ENCODE measurements around the gene FBL. TPM values are rescaled to one million over a fixed set of nuclear protein-coding genes. Genes with fewer than 3 reads are reported as not detected.
"Not testable (repeated sequence)": the region's sequence is repeated elsewhere in the genome, so short reads cannot be mapped to it uniquely, and the experiment has no call there.

Gene FBL
- polyA plus RNA-seq, 1 of the 3 experiments (the other 2 are of a cell fraction) = 371 TPM

- TF ChIP-seq, protein P1, sequence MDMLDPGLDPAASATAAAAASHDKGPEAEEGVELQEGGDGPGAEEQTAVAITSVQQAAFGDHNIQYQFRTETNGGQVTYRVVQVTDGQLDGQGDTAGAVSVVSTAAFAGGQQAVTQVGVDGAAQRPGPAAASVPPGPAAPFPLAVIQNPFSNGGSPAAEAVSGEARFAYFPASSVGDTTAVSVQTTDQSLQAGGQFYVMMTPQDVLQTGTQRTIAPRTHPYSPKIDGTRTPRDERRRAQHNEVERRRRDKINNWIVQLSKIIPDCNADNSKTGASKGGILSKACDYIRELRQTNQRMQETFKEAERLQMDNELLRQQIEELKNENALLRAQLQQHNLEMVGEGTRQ (IDR thresholded peaks at IDR 0.05; ENCODE audit: borderline replicate concordance, low read depth, low read length) = no peak
- TF ChIP-seq REST (IDR thresholded peaks at IDR 0.05; ENCODE audit: low read depth, low read length) (no peak), FOXM1 (IDR thresholded peaks at IDR 0.05; ENCODE audit: low read depth) (no peak), TAF1 (IDR thresholded peaks at IDR 0.05; ENCODE audit: borderline replicate concordance, low read depth, low read length) (no peak), YY1 (IDR thresholded peaks at IDR 0.05; ENCODE audit: low read depth) (no peak), FOSL2 (IDR thresholded peaks at IDR 0.05; ENCODE audit: borderline replicate concordance, low read depth) (no peak), EZH2phosphoT487 (IDR thresholded peaks at IDR 0.05; ENCODE audit: borderline replicate concordance, low read depth) (no peak), GATA2 (CRISPR knock-in tag; IDR thresholded peaks at IDR 0.05) (no peak)
These were observed 44.8 kb upstream of the FBL start (continued) for GRCh38 chr19:39890755-39891551.

DNA sequence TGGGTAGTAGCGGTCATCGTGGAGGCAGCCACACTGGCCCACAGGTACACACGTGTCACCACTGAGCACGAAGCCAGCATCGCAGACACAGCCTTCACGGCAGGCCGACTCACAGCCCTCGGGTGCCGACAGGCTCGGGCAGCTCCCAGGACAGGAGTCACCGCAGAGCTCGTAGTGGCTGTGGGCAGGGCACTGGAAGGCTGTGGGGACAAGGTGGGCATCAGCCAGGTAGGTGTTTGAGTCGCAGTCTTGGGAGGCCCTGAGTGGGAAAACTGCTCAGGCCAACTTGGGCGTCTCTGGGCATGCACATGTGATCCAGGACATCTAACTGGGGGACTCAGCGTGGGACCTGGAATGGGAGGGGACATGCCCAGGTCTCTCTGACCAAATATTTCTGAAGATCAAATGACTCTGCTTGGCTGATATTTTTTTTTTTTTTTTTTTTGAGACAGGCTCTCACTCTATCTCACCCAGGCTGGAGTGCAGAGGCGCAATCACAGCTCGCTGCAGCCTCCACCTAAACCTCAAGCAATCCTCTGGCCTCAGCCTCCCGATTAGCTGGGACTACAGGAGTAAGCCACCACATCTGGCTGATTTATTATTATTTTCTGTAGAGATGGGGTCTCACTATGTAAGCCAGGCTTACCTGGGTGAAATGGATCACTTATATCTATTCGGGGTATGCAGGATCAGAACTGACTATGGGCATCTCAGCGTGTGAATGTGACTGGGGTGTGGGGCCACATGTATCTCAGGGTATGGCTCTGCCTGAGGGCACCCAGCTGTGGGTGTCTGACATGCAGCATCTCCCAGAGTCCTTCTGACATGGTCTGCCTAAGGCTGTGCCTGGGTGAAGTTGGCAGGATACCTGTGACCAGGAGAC lies 43.9 kb upstream of the FBL start:
- peaks cover 13% of the 10 kb centered on the region; the same call in 1 of the 2 replicates for H3K27me3 ChIP-seq (ENCODE audit: insufficient read depth)
- H3K27ac ChIP-seq (ENCODE audit: low read depth in 2 of 2, low read length in 1 of 2); H3K9ac ChIP-seq; H3K4me3 ChIP-seq (ENCODE audit: low read depth in 2 of 2, low read length in 1 of 2); DNase-seq; H3K9me2 ChIP-seq; H3K4me2 ChIP-seq; H4K20me1 ChIP-seq (ENCODE audit: insufficient read depth); H3F3A ChIP-seq (replicated peaks; ENCODE audit: insufficient read depth); H3K79me2 ChIP-seq (ENCODE audit: insufficient read depth); H2AFZ ChIP-seq (ENCODE audit: low read depth); H3K4me1 ChIP-seq (ENCODE audit: control insufficient read depth in 1 of 2, insufficient read depth in 2 of 2, low read depth in 1 of 2, low read length in 1 of 2); H3K9me3 ChIP-seq; H3K36me3 ChIP-seq (replicated peaks in 1 of 2; ENCODE audit: control insufficient read depth in 1 of 2, insufficient read depth in 2 of 2, low read length in 1 of 2); POLR2A ChIA-PET; CTCF ChIA-PET: not testable (repeated sequence)
- WGBS (ENCODE audit: low lambda C conversion rate) = 80% methylated on average over 17 of the region's 20 CpGs

- H3K9me2 ChIP-seq; POLR2A ChIA-PET; H3K9me3 ChIP-seq; H3K4me1 ChIP-seq (ENCODE audit: control insufficient read depth in 1 of 2, insufficient read depth in 2 of 2, low read depth in 1 of 2, low read length in 1 of 2); H3K4me2 ChIP-seq; CTCF ChIA-PET; H3K9ac ChIP-seq; H3F3A ChIP-seq (replicated peaks; ENCODE audit: insufficient read depth); DNase-seq; H3K27ac ChIP-seq (ENCODE audit: low read depth in 2 of 2, low read length in 1 of 2); H2AFZ ChIP-seq (ENCODE audit: low read depth); H3K36me3 ChIP-seq (replicated peaks in 1 of 2; ENCODE audit: control insufficient read depth in 1 of 2, insufficient read depth in 2 of 2, low read length in 1 of 2); H3K4me3 ChIP-seq (ENCODE audit: low read depth in 2 of 2, low read length in 1 of 2); H4K20me1 ChIP-seq (ENCODE audit: insufficient read depth); H3K79me2 ChIP-seq (ENCODE audit: insufficient read depth): not testable (repeated sequence)
- peaks cover 13% of the 10 kb centered on the region; the same call in 1 of the 2 replicates for H3K27me3 ChIP-seq (ENCODE audit: insufficient read depth)
- 46% methylated on average over 2 of the region's 3 CpGs for WGBS (ENCODE audit: low lambda C conversion rate)
These were observed 41.3 kb upstream of the FBL start for GRCh38 chr19:39887456-39887951.

DNA sequence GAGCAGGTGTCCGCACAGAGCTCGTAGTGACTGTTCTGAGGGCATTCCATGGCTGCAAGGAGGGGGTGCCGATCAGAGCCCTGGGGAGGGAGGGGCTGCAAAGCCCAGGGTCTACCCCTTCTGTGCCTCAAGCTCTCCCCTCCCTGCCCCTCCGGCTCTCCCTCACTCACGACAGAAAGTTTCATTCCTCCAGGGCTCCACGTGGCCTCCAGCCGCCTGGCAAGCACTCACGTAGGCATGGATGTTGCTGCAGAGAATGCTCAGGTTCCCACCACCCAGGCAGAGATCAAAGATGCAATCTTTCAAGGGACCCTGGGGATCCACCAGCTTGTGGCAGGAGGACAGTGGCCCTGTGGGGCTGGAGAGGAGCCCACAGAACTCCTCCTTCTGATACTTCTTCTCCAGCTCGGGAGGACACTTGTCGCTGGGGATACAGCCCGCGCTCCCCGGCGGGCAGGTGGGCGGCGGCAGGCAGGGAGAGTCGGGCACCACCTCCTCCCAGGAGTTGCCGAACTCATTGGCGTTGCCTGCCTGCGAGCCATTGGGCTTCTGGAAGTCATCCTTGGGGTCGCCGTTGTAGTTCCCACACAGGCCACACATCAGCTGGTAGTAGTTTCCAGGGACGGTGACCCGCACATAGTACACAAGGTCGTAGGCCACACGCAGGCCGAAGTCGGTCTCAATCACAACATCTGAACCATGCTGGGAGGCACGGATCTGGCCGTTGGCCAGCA lies 39.8 kb upstream of the FBL start:
- H3K4me2 ChIP-seq; CTCF ChIA-PET; H3K36me3 ChIP-seq (replicated peaks in 1 of 2; ENCODE audit: control insufficient read depth in 1 of 2, insufficient read depth in 2 of 2, low read length in 1 of 2); H3K9me2 ChIP-seq; H3F3A ChIP-seq (replicated peaks; ENCODE audit: insufficient read depth); H3K79me2 ChIP-seq (ENCODE audit: insufficient read depth); H3K4me1 ChIP-seq (ENCODE audit: control insufficient read depth in 1 of 2, insufficient read depth in 2 of 2, low read depth in 1 of 2, low read length in 1 of 2); DNase-seq; H3K9ac ChIP-seq; H2AFZ ChIP-seq (ENCODE audit: low read depth); H3K9me3 ChIP-seq; H4K20me1 ChIP-seq (ENCODE audit: insufficient read depth); POLR2A ChIA-PET; H3K27ac ChIP-seq (ENCODE audit: low read depth in 2 of 2, low read length in 1 of 2); H3K4me3 ChIP-seq (ENCODE audit: low read depth in 2 of 2, low read length in 1 of 2); H3K27me3 ChIP-seq (ENCODE audit: insufficient read depth): not testable (repeated sequence)
- WGBS (ENCODE audit: low lambda C conversion rate) = 77% methylated on average over 9 of the region's 30 CpGs
